GM19463 (cell line): ENCODE data around the gene EFHB.
"Not testable (repeated sequence)": the region's sequence is repeated elsewhere in the genome, so short reads cannot be mapped to it uniquely, and the experiment has no call there.

Experiments
- ATAC-seq: cut with Tn5 transposase; IDR thresholded peaks from one replicate; pipeline ENCODE4 v1.9.1; 2021; ENCODE audit warnings: mild to moderate bottlenecking, moderate library complexity; ENCODE audit not compliant: unreplicated experiment

Gene EFHB

GRCh38 chr3:19855318-19855717 is 78.7 kb downstream of the EFHB start:
- not testable (repeated sequence) for ATAC-seq

DNA sequence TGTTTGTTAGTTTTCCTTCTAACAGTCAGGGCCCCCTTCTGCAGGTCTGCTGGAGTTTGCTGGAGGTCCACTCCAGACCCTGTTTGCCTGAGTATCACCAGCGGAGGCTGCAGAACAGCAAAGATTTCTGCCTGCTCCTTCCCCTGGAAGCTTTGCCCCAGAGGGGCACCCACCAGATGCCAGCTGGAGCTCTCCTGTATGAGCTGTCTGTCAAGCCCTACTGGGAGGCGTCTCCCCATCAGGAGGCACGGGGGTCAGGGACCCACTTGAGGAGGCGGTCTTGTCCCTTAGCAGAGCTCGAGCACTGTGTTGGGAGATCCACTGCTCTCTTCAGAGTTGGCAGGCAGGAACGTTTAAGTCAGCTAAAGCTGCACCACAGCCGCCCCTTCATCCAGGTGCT is 87.4 kb downstream of the EFHB start:
- ATAC-seq, result not testable (repeated sequence)
